Keratinocyte (primary cell): ENCODE data around the gene SLCO3A1. TPM values are rescaled to one million over a fixed set of nuclear protein-coding genes. Genes with fewer than 3 reads are reported as not detected.

Experiments used
- DNase-seq: peaks from one replicate; pipeline ENCODE4 v3.0.0-alpha.2; 2011; ENCODE audit warnings: low read depth, missing footprints, low spot score
- FAIRE-seq: peaks from 2 replicates; lab custom pipeline; 2011; peaks lifted over from hg19 to GRCh38; lab: Jason Lieb, UNC
- H2AFZ ChIP-seq: 2 replicates; pipeline ENCODE4 v1.6.0; 2012; ENCODE audit warnings: low read length, control low read depth, inconsistent platforms; ENCODE audit not compliant: control insufficient read depth
- H3K27ac ChIP-seq: 2 replicates; pipeline ENCODE4 v1.5.1; 2011; ENCODE audit warnings: low read length; ENCODE audit not compliant: control insufficient read depth, insufficient read depth
- H3K27me3 ChIP-seq: 3 replicates; pipeline ENCODE4 v1.6.0; 2011; ENCODE audit warnings: low read length; ENCODE audit not compliant: control insufficient read depth, insufficient read depth; ENCODE audit errors: extremely low read depth
- H3K36me3 ChIP-seq, 2 experiments: 2 replicates in 1 of 2; 3 replicates in 1 of 2; pipeline ENCODE4 v1.5.1; 2011; ENCODE audit warnings: low read length in 2 of 2, mild to moderate bottlenecking in 1 of 2; ENCODE audit not compliant: control insufficient read depth in 2 of 2, insufficient read depth in 2 of 2; ENCODE audit errors: extremely low read depth in 1 of 2
- H3K4me1 ChIP-seq: 3 replicates; pipeline ENCODE4 v1.5.1; 2011; ENCODE audit warnings: low read length; ENCODE audit not compliant: control insufficient read depth, insufficient read depth; ENCODE audit errors: extremely low read depth
- H3K4me2 ChIP-seq: 3 replicates; pipeline ENCODE4 v1.6.0; 2011; ENCODE audit warnings: low read depth, low read length; ENCODE audit not compliant: control insufficient read depth, insufficient read depth; ENCODE audit errors: extremely low read depth
- H3K4me3 ChIP-seq, 3 experiments: fragments of 200-600 bp in 1 of 3; sonication (generic) in 1 of 3; 2 replicates in 2 of 3; 3 replicates in 1 of 3; pipeline ENCODE4 v1.5.1; 2011 to 2016; ENCODE audit warnings: low read length in 3 of 3, mild to moderate bottlenecking in 3 of 3, control low read depth in 2 of 3, inconsistent platforms in 1 of 3, low read depth in 1 of 3, mixed read lengths in 1 of 3, mixed run types in 1 of 3, moderate library complexity in 1 of 3; ENCODE audit not compliant: control insufficient read depth in 2 of 3, insufficient read depth in 2 of 3; ENCODE audit errors: extremely low read depth in 1 of 3
- H3K79me2 ChIP-seq: 2 replicates; pipeline ENCODE4 v1.6.0; 2012; ENCODE audit warnings: low read length; ENCODE audit not compliant: control insufficient read depth, insufficient read depth
- H3K9ac ChIP-seq: 3 replicates; pipeline ENCODE4 v1.6.0; 2011; ENCODE audit warnings: low read length; ENCODE audit not compliant: control insufficient read depth, insufficient read depth; ENCODE audit errors: extremely low read depth
- H3K9me1 ChIP-seq: 3 replicates; pipeline ENCODE4 v1.6.0; 2011; ENCODE audit warnings: low read length; ENCODE audit not compliant: control insufficient read depth, insufficient read depth; ENCODE audit errors: extremely low read depth
- H3K9me3 ChIP-seq: 2 replicates; pipeline ENCODE4 v1.5.1; 2012; ENCODE audit warnings: low read depth, low read length; ENCODE audit not compliant: control insufficient read depth
- H4K20me1 ChIP-seq: 3 replicates; pipeline ENCODE4 v1.6.0; 2011; ENCODE audit warnings: low read length; ENCODE audit not compliant: control insufficient read depth, insufficient read depth; ENCODE audit errors: extremely low read depth
- EZH2 ChIP-seq: IDR thresholded peaks from one replicate; pipeline ENCODE4 v1.6.1; 2012; ENCODE audit warnings: inconsistent platforms, mild to moderate bottlenecking, low read length, moderate library complexity
- dilution Hi-C: fragments of 300-500 bp; cut with MboI; formaldehyde crosslinking; loops from one replicate; pipeline ENCODE4 v1.7.0; 2020; ENCODE audit warnings: low sequenced_read_pairs; ENCODE audit not compliant: extremely low pct_ligation_motif_present
- polyA plus RNA-seq, 5 experiments: library from polyadenylated mRNA; depleted of rRNA in 3 of 5; stranded (reverse) in 3 of 5; stranded (forward) in 1 of 5; unstranded in 1 of 5; fragments of >200 nt; gene quantifications; 1 replicate in 1 of 5; 2 replicates in 3 of 5; 3 replicates in 1 of 5; pipeline versions ENCODE4 v1.2.1 to v1.2.3, GENCODE V29; 2011 to 2012; ENCODE audit warnings: missing spikeins in 2 of 5, low read depth in 1 of 5, low replicate concordance in 1 of 5
- TF ChIP-seq, protein P1 (sequence below), 3 experiments: IDR thresholded peaks in 1 of 3; conservative IDR thresholded peaks in 1 of 3; optimal IDR thresholded peaks in 1 of 3; 2 replicates in 2 of 3; 3 replicates in 1 of 3; pipeline versions ENCODE3 to v1.5.1; 2011; ENCODE audit warnings: low read length in 3 of 3, mild to moderate bottlenecking in 3 of 3, moderate library complexity in 2 of 3, control low read depth in 1 of 3, inconsistent platforms in 1 of 3; ENCODE audit not compliant: insufficient read depth in 2 of 3; ENCODE audit errors: extremely low read depth in 1 of 3

Gene SLCO3A1
- polyA plus RNA-seq, 1 donor (not counting 4 experiments of a cell fraction or from before 2014, with no cell fraction given): 21.3 TPM

DNA sequence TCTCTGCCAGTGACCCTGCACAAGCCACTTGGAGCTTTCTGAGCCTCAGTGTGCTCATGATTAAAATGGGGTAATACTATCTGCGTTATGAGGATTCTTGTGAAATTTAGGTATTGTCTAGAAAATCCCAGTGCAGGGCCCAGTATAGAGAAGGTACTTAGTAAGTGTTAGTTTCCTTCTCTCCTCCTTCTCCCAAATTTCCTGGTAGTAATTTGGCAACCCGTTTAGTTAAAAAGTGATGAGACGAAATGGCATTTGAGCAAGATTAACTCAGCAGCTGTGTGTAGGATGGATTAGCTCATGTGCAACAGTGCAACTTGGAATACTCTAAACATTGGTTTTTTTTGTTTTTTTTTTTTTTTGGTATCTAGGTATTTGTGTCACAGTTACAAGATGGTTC, 84.6 kb downstream of the SLCO3A1 start:
- DNase-seq (no peak), FAIRE-seq (no peak)
- Histone ChIP-seq H3K79me2 (peaks cover 38% of the 10 kb centered on the region), H3K9ac (no peak overlapping the region), H2AFZ (no peak overlapping the region), H3K36me3 (no peaks in the 10 kb centered on the region), H3K4me3 (no peak overlapping the region), H3K27me3 (no peaks in the 10 kb centered on the region), H3K4me2 (no peak overlapping the region), H3K27ac (no peak overlapping the region), H3K4me1 (peaks cover 31% of the 10 kb centered on the region), H3K9me3 (peaks cover 3% of the 10 kb centered on the region), H3K9me1 (no peaks in the 10 kb centered on the region), H4K20me1 (no peaks in the 10 kb centered on the region)
- dilution Hi-C loops: no loop called here
- TF ChIP-seq, protein P1, sequence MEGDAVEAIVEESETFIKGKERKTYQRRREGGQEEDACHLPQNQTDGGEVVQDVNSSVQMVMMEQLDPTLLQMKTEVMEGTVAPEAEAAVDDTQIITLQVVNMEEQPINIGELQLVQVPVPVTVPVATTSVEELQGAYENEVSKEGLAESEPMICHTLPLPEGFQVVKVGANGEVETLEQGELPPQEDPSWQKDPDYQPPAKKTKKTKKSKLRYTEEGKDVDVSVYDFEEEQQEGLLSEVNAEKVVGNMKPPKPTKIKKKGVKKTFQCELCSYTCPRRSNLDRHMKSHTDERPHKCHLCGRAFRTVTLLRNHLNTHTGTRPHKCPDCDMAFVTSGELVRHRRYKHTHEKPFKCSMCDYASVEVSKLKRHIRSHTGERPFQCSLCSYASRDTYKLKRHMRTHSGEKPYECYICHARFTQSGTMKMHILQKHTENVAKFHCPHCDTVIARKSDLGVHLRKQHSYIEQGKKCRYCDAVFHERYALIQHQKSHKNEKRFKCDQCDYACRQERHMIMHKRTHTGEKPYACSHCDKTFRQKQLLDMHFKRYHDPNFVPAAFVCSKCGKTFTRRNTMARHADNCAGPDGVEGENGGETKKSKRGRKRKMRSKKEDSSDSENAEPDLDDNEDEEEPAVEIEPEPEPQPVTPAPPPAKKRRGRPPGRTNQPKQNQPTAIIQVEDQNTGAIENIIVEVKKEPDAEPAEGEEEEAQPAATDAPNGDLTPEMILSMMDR (optimal IDR thresholded peaks at IDR 0.05 in 1 of 3, IDR thresholded peaks at IDR 0.05 in 1 of 3, conservative IDR thresholded peaks at IDR 0.05 in 1 of 3; ENCODE audit: extremely low read depth in 1 of 3, insufficient read depth in 2 of 3, low read length in 3 of 3): no peak
- TF ChIP-seq EZH2: no peak

- Histone ChIP-seq H3K4me1 (peaks cover 37% of the 10 kb centered on the region), H3K27ac (no peak overlapping the region)
Measured at GRCh38 chr15:91939403-91939831, 85.9 kb downstream of the SLCO3A1 start.

More at GRCh38 chr15:91939403-91939831, 85.9 kb downstream of the SLCO3A1 start:
- DNase-seq: no peak
- Histone ChIP-seq H3K36me3 (no peaks in the 10 kb centered on the region), H4K20me1 (no peaks in the 10 kb centered on the region), H3K27me3 (no peaks in the 10 kb centered on the region), H3K4me3 (no peak overlapping the region), H3K9me1 (no peaks in the 10 kb centered on the region), H2AFZ (no peak overlapping the region), H3K79me2 (peaks cover 40% of the 10 kb centered on the region), H3K4me2 (no peak overlapping the region), H3K9me3 (no peaks in the 10 kb centered on the region), H3K9ac (no peak overlapping the region)
- TF ChIP-seq, protein P1 (optimal IDR thresholded peaks at IDR 0.05 in 1 of 3, IDR thresholded peaks at IDR 0.05 in 1 of 3, conservative IDR thresholded peaks at IDR 0.05 in 1 of 3; ENCODE audit: extremely low read depth in 1 of 3, insufficient read depth in 2 of 3, low read length in 3 of 3): no peak
- no peak for TF ChIP-seq EZH2
- FAIRE-seq: no peak
- dilution Hi-C loops: no loop called here
